Ascending aorta (tissue), 2 donors: ENCODE results near the gene PSME1. TPM values are rescaled to one million over a fixed set of nuclear protein-coding genes. Genes with fewer than 3 reads are reported as not detected.

Source experiments
- DNase-seq, 2 donors: peaks; one replicate each; pipeline ENCODE4 v3.0.0-alpha.2; 2019; ENCODE audit warnings: low spot score in 2 of 2
- H3K27ac ChIP-seq, 2 donors: fragments of 200-600 bp; sonication (generic); one replicate each; pipeline ENCODE4 v1.5.1; 2016 to 2017; ENCODE audit warnings: mild to moderate bottlenecking in 1 of 2
- H3K27me3 ChIP-seq: fragments of 200-600 bp; sonication (generic); one replicate; pipeline ENCODE4 v1.5.1; 2017
- H3K36me3 ChIP-seq, 2 donors: fragments of 200-600 bp; sonication (generic); one replicate each; pipeline ENCODE4 v1.5.1; 2016
- H3K4me1 ChIP-seq, 2 donors: fragments of 200-600 bp; sonication (generic); one replicate each; pipeline ENCODE4 v1.5.1; 2016 to 2017; ENCODE audit warnings: mild to moderate bottlenecking in 1 of 2
- H3K4me3 ChIP-seq, 2 donors: fragments of 200-600 bp; sonication (generic); one replicate each; pipeline ENCODE4 v1.5.1; 2016 to 2017; ENCODE audit warnings: mild to moderate bottlenecking in 1 of 2
- H3K9me3 ChIP-seq, 2 donors: fragments of 200-600 bp; sonication (generic); one replicate each; pipeline ENCODE4 v1.5.1; 2016
- CTCF ChIP-seq, 3 experiments: fragments of 200-600 bp in 2 of 3; fragments of 450-650 bp in 1 of 3; sonication (generic) in 2 of 3; IDR thresholded peaks; one replicate each; pipeline ENCODE4 v1.5.1; 2016 to 2019; ENCODE audit warnings: antibody characterized with exemption in 3 of 3, mild to moderate bottlenecking in 1 of 3, moderate library complexity in 1 of 3
- intact Hi-C: fragments of 100-400 bp; cut with DNase I; formaldehyde crosslinking; loops from one replicate; pipeline ENCODE4 v1.15.1; 2023
- total RNA-seq: library from RNA; depleted of rRNA; stranded (reverse); fragments of >200 nt; gene quantifications from one replicate; pipeline ENCODE4 v1.1.0, GENCODE V29; 2016

Gene PSME1
- total RNA-seq, 1 donor from 2014 or later = 55.5 TPM

- intact Hi-C loops = no loop called here
- Histone ChIP-seq H3K9me3 (no peaks in the 10 kb centered on the region), H3K36me3 (peaks cover 54 to 56% of the 10 kb centered on the region in 2 donors), H3K4me3 (no peak overlapping the region), H3K27me3 (no peaks in the 10 kb centered on the region), H3K27ac (no peak overlapping the region), H3K4me1 (no peaks in the 10 kb centered on the region)
- no peak for DNase-seq
- no peak for TF ChIP-seq CTCF (IDR thresholded peaks at IDR 0.05)
Measured at GRCh38 chr14:24123424-24124417, 12.3 kb upstream of the PSME1 start.

GRCh38 chr14:24126939-24127338, 9.1 kb upstream of the PSME1 start:
- Histone ChIP-seq H3K27ac (no peak overlapping the region), H3K36me3 (peaks cover 22 to 25% of the 10 kb centered on the region in 2 donors), H3K4me1 (no peaks in the 10 kb centered on the region), H3K27me3 (no peaks in the 10 kb centered on the region), H3K9me3 (no peaks in the 10 kb centered on the region), H3K4me3 (no peak overlapping the region)
- DNase-seq = no peak
- no peak for TF ChIP-seq CTCF (IDR thresholded peaks at IDR 0.05)
- intact Hi-C loops = no loop called here

GRCh38 chr14:24127673-24128072, 8.3 kb upstream of the PSME1 start:
- no peak for TF ChIP-seq CTCF (IDR thresholded peaks at IDR 0.05)
- DNase-seq = no peak
- Histone ChIP-seq H3K4me1 (no peaks in the 10 kb centered on the region), H3K27ac (no peak overlapping the region), H3K9me3 (no peaks in the 10 kb centered on the region), H3K4me3 (no peak overlapping the region), H3K27me3 (no peaks in the 10 kb centered on the region), H3K36me3 (peaks cover 14 to 18% of the 10 kb centered on the region in 2 donors)
- intact Hi-C loops = no loop called here

GRCh38 chr14:24129410-24129998, 6.5 kb upstream of the PSME1 start:
- TF ChIP-seq CTCF (IDR thresholded peaks at IDR 0.05) = no peak
- Histone ChIP-seq H3K36me3 (no peaks in the 10 kb centered on the region), H3K27me3 (no peaks in the 10 kb centered on the region), H3K27ac (no peak overlapping the region), H3K4me1 (no peaks in the 10 kb centered on the region), H3K4me3 (no peak overlapping the region), H3K9me3 (no peaks in the 10 kb centered on the region)
- DNase-seq = no peak
- intact Hi-C loops = no loop called here

GRCh38 chr14:24130380-24130716, 5.6 kb upstream of the PSME1 start, which contains the start of gene FITM1:
Gene FITM1 (plus strand): TSS chr14:24130659. CDS start chr14:24131564, 905 bp downstream.
- Histone ChIP-seq H3K4me1 (peaks cover 0 to under 1% of the 10 kb centered on the region in 2 donors), H3K36me3 (no peaks in the 10 kb centered on the region), H3K27ac (no peak within 1 kb of the TSS), H3K4me3 (no peak within 1 kb of the TSS), H3K27me3 (no peaks in the 10 kb centered on the region), H3K9me3 (no peaks in the 10 kb centered on the region)
- intact Hi-C loops = no loop called here
- no peak for DNase-seq
- no peak for TF ChIP-seq CTCF (IDR thresholded peaks at IDR 0.05)
